GM21786 (cell line): Measurements from ENCODE around the gene COL27A1.

Experiments
- ATAC-seq: cut with Tn5 transposase; IDR thresholded peaks from one replicate; pipeline ENCODE4 v1.9.1; 2021; ENCODE audit not compliant: unreplicated experiment

COL27A1 gene

DNA sequence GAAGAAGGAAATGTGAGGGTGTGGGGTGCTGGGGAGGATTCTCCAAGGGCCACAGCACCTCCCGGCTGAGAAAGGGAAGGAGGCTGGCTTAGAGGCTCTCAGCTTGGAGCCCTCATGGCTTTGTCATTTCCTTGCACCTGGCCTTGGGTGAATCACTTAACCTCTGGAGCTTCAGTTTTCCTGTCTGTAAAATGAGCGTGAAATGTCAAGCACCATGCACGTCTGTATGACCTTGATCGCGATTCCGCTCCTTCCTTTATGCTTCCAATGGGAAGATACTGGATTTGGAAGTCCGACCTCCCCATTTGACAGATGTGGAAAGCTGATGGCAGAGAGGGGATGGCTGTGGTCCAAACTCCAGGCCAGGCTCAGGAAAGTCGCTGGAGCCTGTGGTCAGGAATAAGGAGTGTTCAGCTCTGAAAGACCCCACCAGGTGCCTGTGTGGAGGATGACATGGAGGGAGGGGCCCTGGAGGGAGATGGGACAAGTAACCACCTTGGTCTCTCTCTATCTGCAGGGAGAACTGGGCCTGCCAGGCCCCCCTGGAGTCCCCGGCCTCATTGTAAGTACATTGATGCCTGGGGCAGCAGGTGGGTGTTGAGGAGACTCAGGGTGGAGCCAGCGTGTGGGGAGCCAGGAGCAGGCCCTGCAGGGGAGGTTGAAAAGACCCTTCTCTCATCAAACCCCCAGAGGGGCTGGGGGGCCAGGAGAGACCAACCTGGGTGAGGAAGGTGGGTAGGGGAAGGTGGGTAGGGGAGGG lies 66.5 kb downstream of the COL27A1 start:
- ATAC-seq, result no peak

- no peak for ATAC-seq
Measured at GRCh38 chr9:114223564-114224246, 68.4 kb downstream of the COL27A1 start.

GRCh38 chr9:114224247-114224610 lies 68.9 kb downstream of the COL27A1 start:
- no peak for ATAC-seq

- ATAC-seq, result no peak
Measured at GRCh38 chr9:114225561-114226212, 70.3 kb downstream of the COL27A1 start.

- ATAC-seq, result no peak
Measured at GRCh38 chr9:114226246-114227055, 71.1 kb downstream of the COL27A1 start.

GRCh38 chr9:114227288-114228015 lies 72.1 kb downstream of the COL27A1 start:
- no peak for ATAC-seq

- ATAC-seq, result no peak
Measured at GRCh38 chr9:114228016-114228808, 72.9 kb downstream of the COL27A1 start.

DNA sequence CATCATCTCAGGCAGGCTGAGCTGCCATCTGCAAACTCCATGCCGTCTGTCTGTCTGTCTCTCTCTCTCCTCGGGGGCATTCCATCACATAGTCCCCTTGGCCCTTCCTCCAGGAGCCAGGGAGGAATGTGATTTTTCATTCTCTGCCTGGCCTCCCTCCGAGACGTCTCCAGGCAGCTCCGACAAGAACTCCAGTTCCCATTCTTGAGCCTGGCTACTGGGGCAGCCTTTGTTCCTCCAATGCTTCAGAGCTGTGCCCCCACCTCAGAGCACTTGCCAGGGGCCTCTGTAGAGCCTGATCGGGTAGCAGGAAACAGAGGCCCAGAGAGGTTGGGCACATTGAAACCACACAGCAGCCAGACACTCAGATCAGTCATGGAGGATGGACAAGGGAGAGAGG lies 74.0 kb downstream of the COL27A1 start:
- ATAC-seq, result no peak

DNA sequence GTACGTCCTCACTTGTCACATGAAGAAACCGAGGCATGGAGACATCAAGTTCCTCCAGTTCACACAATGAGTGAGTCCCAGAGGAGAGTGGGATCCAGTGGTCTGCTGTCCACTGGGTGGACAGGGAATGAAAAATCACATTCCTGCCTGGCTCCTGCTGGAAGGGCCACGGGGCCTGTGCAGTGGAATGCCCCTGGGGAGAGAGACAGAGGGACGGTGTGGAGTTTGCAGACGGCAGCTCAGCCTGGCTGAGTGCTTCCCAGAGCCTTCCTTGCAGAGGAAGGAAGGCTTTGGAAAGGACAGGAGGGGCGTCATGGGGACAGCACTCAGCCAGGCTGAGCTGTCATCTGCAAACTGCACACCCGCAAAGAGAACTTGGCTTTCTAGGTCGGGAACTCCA lies 74.7 kb downstream of the COL27A1 start:
- ATAC-seq, result no peak

GRCh38 chr9:114231273-114231672 lies 75.9 kb downstream of the COL27A1 start:
- ATAC-seq, result no peak

- no peak for ATAC-seq
Measured at GRCh38 chr9:114231719-114232449, 76.5 kb downstream of the COL27A1 start.

- ATAC-seq, result no peak
Measured at GRCh38 chr9:114233491-114234185, 78.3 kb downstream of the COL27A1 start.

DNA sequence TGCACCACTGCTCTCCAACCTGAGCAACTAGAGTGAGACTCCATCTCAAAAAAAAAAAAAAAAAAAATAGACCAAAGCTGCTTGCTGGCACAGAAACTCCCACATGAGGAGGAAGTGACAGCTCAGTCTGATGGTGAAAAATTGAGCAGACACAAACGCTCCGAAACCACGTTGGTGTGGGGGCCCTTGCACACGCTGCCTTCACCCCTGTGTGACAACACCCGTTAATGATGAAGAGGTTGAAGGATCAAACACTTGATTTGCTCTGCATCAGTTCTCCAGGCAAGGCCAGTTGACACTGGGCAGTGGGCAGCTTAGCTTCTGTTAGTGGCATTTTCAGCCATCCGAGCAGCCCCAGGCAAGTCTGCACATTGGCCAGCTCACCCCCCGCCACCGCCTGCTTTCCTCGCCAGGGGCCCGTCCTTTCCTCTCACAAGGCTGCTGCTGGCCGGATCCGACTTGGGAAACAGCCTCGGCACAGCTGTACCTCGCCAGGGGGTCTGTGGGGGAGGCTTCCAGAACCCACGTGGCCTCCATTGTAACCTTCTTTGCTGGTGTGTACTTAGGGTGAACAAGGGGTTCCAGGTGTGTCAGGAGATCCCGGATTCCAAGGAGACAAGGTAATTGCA lies 79.8 kb downstream of the COL27A1 start:
- ATAC-seq, result no peak

GRCh38 chr9:114236391-114237138 lies 81.2 kb downstream of the COL27A1 start:
- no peak for ATAC-seq

- ATAC-seq, result no peak
Measured at GRCh38 chr9:114237247-114237646, 81.9 kb downstream of the COL27A1 start.

DNA sequence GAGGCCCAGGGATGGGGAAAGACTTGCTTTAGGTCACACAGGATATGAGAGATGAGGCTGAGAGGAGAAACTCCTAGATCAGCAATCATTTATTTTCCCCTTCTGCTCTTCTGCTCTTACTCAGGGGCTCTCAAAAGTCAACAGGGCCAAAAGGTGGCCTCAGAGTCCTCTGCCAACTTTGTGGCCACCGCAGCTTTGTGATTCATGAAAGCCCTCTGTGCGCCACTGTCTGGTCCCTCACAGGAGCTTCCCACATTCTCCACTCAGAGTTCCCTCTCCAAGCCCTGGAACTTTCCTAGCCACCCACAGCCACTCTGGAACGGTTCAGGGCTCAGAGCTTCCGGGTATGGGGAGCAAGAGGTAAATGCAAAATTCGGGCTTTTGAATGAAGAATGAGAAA lies 82.4 kb downstream of the COL27A1 start:
- no peak for ATAC-seq

GRCh38 chr9:114238472-114238871 lies 83.1 kb downstream of the COL27A1 start:
- ATAC-seq, result no peak
